ENCODE results near the gene DEAF1.

Gene DEAF1

DNA sequence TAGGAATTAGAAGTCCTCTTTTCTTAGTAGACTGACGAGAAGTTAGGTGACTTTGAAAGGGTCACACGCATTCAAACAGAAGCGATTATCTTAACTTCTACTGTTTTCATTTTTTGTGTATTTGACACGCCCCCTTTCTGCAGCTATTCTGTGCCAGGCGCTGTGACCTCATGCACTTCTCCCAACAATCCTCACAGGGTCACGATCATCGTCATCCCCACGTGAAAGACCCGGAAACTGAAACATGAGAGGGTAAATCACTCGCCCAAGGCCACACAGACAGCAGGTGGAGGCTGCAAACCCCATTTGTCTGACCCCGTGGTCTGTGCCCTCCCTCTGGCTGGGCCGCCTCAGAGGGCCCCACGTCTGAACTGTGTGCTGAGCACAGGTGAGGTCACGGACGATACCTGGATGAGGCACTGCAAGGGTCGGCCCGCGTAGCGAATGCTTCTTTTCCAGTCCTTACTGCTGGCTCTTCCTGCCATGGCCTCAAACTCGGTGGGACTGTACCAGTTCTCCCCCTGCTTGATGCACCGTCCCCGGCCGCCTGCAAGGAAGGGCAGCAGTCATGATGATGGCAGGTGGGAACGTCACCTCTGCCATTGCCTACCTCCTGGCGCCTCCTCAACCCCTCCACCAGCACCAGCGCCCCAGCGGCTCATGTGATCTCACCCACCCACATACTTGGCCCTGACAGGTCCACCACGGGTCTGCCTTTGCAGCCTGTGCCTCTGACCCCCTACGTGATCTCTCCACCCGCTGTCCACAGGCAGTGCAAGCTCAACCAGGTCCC lies 8.4 kb downstream of the DEAF1 start:
- Histone ChIP-seq H3K4me3 (ENCODE audit: low read length) (no peak overlapping the region), H3K27me3 (ENCODE audit: insufficient read depth, low read length) (no peaks in the 10 kb centered on the region), H3K9ac (ENCODE audit: low read depth, low read length) (no peak overlapping the region), H3K9me3 (ENCODE audit: insufficient read depth, low read depth, low read length) (no peaks in the 10 kb centered on the region), H3K36me3 (ENCODE audit: insufficient read depth, low read depth, low read length) (peaks cover 76% of the 10 kb centered on the region), H3K27ac (ENCODE audit: low read length) (no peak overlapping the region), H3K4me1 (ENCODE audit: insufficient read depth, low read length) (no peaks in the 10 kb centered on the region; the same call in 1 of the 2 replicates)

DNA sequence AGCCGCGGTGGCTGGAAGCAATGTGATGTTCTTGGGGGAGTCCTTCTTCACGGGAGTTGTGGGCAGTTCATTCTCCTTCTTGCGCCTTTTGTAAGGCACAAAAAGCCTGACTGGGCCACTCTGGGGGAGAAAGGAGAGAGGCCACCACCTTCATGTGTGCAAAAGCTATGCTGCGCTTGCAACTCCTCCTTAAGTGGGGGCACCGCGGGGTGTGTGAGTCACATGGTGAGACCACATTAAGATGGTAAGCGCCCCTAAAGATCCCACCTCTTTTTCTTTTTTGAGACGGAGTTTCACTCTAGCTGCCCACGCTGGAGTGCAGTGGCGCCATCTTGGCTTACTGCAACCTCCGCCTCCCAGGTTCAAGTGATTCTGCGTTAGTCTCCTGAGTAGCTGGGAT lies 14.1 kb downstream of the DEAF1 start:
- Histone ChIP-seq H3K9ac (ENCODE audit: low read depth, low read length) (no peak overlapping the region), H3K9me3 (ENCODE audit: insufficient read depth, low read depth, low read length) (no peaks in the 10 kb centered on the region), H3K4me1 (ENCODE audit: insufficient read depth, low read length) (no peaks in the 10 kb centered on the region; the same call in 1 of the 2 replicates), H3K27me3 (ENCODE audit: insufficient read depth, low read length) (no peaks in the 10 kb centered on the region), H3K36me3 (ENCODE audit: insufficient read depth, low read depth, low read length) (peaks cover 56% of the 10 kb centered on the region), H3K27ac (ENCODE audit: low read length) (no peak overlapping the region), H3K4me3 (ENCODE audit: low read length) (no peak overlapping the region)

- H3K36me3 ChIP-seq (ENCODE audit: insufficient read depth, low read depth, low read length): peaks cover 53% of the 10 kb centered on the region
- no peak overlapping the region for H3K9ac ChIP-seq (ENCODE audit: low read depth, low read length)
- H3K4me1 ChIP-seq (ENCODE audit: insufficient read depth, low read length): no peaks in the 10 kb centered on the region; the same call in 1 of the 2 replicates
- no peak overlapping the region for H3K27ac ChIP-seq (ENCODE audit: low read length)
- H3K4me3 ChIP-seq (ENCODE audit: low read length): no peak overlapping the region
- H3K9me3 ChIP-seq (ENCODE audit: insufficient read depth, low read depth, low read length): no peaks in the 10 kb centered on the region
- no peaks in the 10 kb centered on the region for H3K27me3 ChIP-seq (ENCODE audit: insufficient read depth, low read length)
Measured at GRCh38 chr11:680476-680875, 14.5 kb downstream of the DEAF1 start.

- H3K4me3 ChIP-seq (ENCODE audit: low read length): no peak overlapping the region
- H3K9me3 ChIP-seq (ENCODE audit: insufficient read depth, low read depth, low read length): no peaks in the 10 kb centered on the region
- peaks cover 51% of the 10 kb centered on the region for H3K36me3 ChIP-seq (ENCODE audit: insufficient read depth, low read depth, low read length)
- no peak overlapping the region for H3K27ac ChIP-seq (ENCODE audit: low read length)
- H3K27me3 ChIP-seq (ENCODE audit: insufficient read depth, low read length): no peaks in the 10 kb centered on the region
- no peak overlapping the region for H3K9ac ChIP-seq (ENCODE audit: low read depth, low read length)
- H3K4me1 ChIP-seq (ENCODE audit: insufficient read depth, low read length): no peaks in the 10 kb centered on the region; the same call in 1 of the 2 replicates
Measured at GRCh38 chr11:679271-680207, 15.5 kb downstream of the DEAF1 start.

GRCh38 chr11:678297-678696 lies 16.7 kb downstream of the DEAF1 start:
- no peak overlapping the region for H3K4me3 ChIP-seq (ENCODE audit: low read length)
- H3K9me3 ChIP-seq (ENCODE audit: insufficient read depth, low read depth, low read length): no peaks in the 10 kb centered on the region
- H3K36me3 ChIP-seq (ENCODE audit: insufficient read depth, low read depth, low read length): peaks cover 56% of the 10 kb centered on the region
- H3K27ac ChIP-seq (ENCODE audit: low read length): no peak overlapping the region
- H3K27me3 ChIP-seq (ENCODE audit: insufficient read depth, low read length): no peaks in the 10 kb centered on the region
- H3K4me1 ChIP-seq (ENCODE audit: insufficient read depth, low read length): no peaks in the 10 kb centered on the region; the same call in 1 of the 2 replicates
- no peak overlapping the region for H3K9ac ChIP-seq (ENCODE audit: low read depth, low read length)

- Histone ChIP-seq H3K27me3 (ENCODE audit: insufficient read depth, low read length) (no peaks in the 10 kb centered on the region), H3K27ac (ENCODE audit: low read length) (no peak overlapping the region), H3K9me3 (ENCODE audit: insufficient read depth, low read depth, low read length) (no peaks in the 10 kb centered on the region), H3K9ac (ENCODE audit: low read depth, low read length) (no peak overlapping the region), H3K4me1 (ENCODE audit: insufficient read depth, low read length) (no peaks in the 10 kb centered on the region), H3K4me3 (ENCODE audit: low read length) (no peak overlapping the region), H3K36me3 (ENCODE audit: insufficient read depth, low read depth, low read length) (peaks cover 47% of the 10 kb centered on the region)
Measured at GRCh38 chr11:674406-674805, 20.6 kb downstream of the DEAF1 start.

DNA sequence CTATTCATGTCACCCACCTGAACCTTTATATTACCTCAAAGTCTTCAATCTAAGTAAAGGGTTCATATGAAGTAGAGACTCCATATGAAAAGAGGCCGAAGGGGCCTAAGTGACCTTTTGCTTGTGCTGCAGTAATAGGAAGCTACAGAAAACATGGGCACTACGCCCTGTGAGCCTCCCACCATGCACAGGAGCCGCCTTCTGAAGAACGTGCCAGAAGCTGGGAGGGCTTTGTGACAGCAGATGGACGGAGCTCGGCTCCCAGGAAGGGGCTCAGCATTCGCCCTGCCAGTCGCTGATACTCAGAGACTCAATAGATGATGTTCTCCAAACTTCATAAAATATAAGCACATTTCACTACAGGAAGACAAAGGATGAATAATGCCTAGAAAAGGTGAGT lies 21.2 kb downstream of the DEAF1 start:
- no peak overlapping the region for H3K4me3 ChIP-seq (ENCODE audit: low read length)
- H3K9me3 ChIP-seq (ENCODE audit: insufficient read depth, low read depth, low read length): no peaks in the 10 kb centered on the region
- H3K4me1 ChIP-seq (ENCODE audit: insufficient read depth, low read length): no peaks in the 10 kb centered on the region
- no peaks in the 10 kb centered on the region for H3K27me3 ChIP-seq (ENCODE audit: insufficient read depth, low read length)
- H3K27ac ChIP-seq (ENCODE audit: low read length): no peak overlapping the region
- peaks cover 43% of the 10 kb centered on the region for H3K36me3 ChIP-seq (ENCODE audit: insufficient read depth, low read depth, low read length)
- H3K9ac ChIP-seq (ENCODE audit: low read depth, low read length): no peak overlapping the region

DNA sequence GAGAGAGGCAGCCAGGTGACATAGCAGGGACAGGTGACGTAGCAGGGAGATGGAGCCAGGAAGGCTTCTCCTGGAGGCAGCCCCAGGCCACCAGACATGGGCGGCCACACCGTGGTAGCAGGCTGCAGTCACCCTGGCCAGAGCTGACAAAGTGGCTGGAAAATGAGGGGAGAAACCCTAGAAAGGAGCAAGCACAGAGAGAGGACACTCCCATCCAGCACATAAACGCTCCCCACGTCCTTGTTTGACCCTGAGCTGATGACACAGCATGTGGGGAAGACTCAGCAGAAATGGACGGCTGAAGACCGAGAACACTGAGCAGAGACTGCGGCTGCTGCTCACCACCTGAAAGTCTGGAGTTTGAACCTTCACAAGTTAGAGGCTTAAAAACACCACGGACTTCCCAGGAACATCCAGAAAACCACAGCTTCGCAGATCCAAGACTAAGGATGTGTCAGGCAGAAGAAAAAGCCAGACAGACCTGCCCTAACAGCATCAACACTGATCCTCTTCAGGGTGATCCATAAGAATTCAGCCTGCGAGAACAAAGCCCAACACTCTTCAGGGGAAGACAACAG lies 29.2 kb downstream of the DEAF1 start:
- Histone ChIP-seq H3K4me1 (ENCODE audit: insufficient read depth, low read length) (no peaks in the 10 kb centered on the region), H3K4me3 (ENCODE audit: low read length) (no peak overlapping the region), H3K9me3 (ENCODE audit: insufficient read depth, low read depth, low read length) (no peaks in the 10 kb centered on the region), H3K27ac (ENCODE audit: low read length) (no peak overlapping the region), H3K36me3 (ENCODE audit: insufficient read depth, low read depth, low read length) (peaks cover 40% of the 10 kb centered on the region), H3K9ac (ENCODE audit: low read depth, low read length) (no peak overlapping the region), H3K27me3 (ENCODE audit: insufficient read depth, low read length) (no peaks in the 10 kb centered on the region)

GRCh38 chr11:665062-665703 lies 29.8 kb downstream of the DEAF1 start:
- H3K4me3 ChIP-seq (ENCODE audit: low read length): no peak overlapping the region
- H3K9me3 ChIP-seq (ENCODE audit: insufficient read depth, low read depth, low read length): no peaks in the 10 kb centered on the region
- no peak overlapping the region for H3K9ac ChIP-seq (ENCODE audit: low read depth, low read length)
- no peak overlapping the region for H3K27ac ChIP-seq (ENCODE audit: low read length)
- peaks cover 45% of the 10 kb centered on the region for H3K36me3 ChIP-seq (ENCODE audit: insufficient read depth, low read depth, low read length)
- H3K27me3 ChIP-seq (ENCODE audit: insufficient read depth, low read length): no peaks in the 10 kb centered on the region
- no peaks in the 10 kb centered on the region for H3K4me1 ChIP-seq (ENCODE audit: insufficient read depth, low read length)

- no peak overlapping the region for H3K9ac ChIP-seq (ENCODE audit: low read depth, low read length)
- no peaks in the 10 kb centered on the region for H3K27me3 ChIP-seq (ENCODE audit: insufficient read depth, low read length)
- no peak overlapping the region for H3K27ac ChIP-seq (ENCODE audit: low read length)
- H3K36me3 ChIP-seq (ENCODE audit: insufficient read depth, low read depth, low read length): peaks cover 56% of the 10 kb centered on the region
- no peak overlapping the region for H3K4me3 ChIP-seq (ENCODE audit: low read length)
- H3K9me3 ChIP-seq (ENCODE audit: insufficient read depth, low read depth, low read length): no peaks in the 10 kb centered on the region
- no peaks in the 10 kb centered on the region for H3K4me1 ChIP-seq (ENCODE audit: insufficient read depth, low read length)
Measured at GRCh38 chr11:662689-663274, 32.2 kb downstream of the DEAF1 start.

Measured in iPS-20b (cell line).